BE2C (cell line): ENCODE measurements around the gene C1orf159.

ENCODE experiments used
- DNase-seq: peaks from one replicate; pipeline ENCODE4 v3.0.0-alpha.2; 2020
- H3K27me3 ChIP-seq: fragments of 250-450 bp; sonication (Bioruptor Pico); 2 replicates; pipeline ENCODE4 v1.5.1; 2020; ENCODE audit warnings: mild to moderate bottlenecking
- H3K36me3 ChIP-seq: fragments of 250-450 bp; sonication (Bioruptor Pico); 2 replicates; pipeline ENCODE4 v1.5.1; 2020; ENCODE audit warnings: mild to moderate bottlenecking
- H3K4me1 ChIP-seq: fragments of 250-450 bp; sonication (Bioruptor Pico); 2 replicates; pipeline ENCODE4 v1.5.1; 2020
- H3K4me3 ChIP-seq: 2 replicates; pipeline ENCODE4 v1.5.1; 2011; ENCODE audit warnings: low read depth, low read length
- H3K9me3 ChIP-seq: fragments of 250-450 bp; sonication (Bioruptor Pico); 2 replicates; pipeline ENCODE4 v1.5.1; 2020
- CTCF ChIP-seq: IDR thresholded peaks from 2 replicates; pipeline ENCODE4 v1.5.1; 2012; ENCODE audit warnings: mild to moderate bottlenecking, low read depth, low read length

C1orf159 gene

GRCh38 chr1:1053022-1053421 lies 62.9 kb downstream of the C1orf159 start:
- Histone ChIP-seq H3K9me3 (no peaks in the 10 kb centered on the region), H3K27me3 (peaks cover 9% of the 10 kb centered on the region), H3K4me3 (no peak overlapping the region), H3K4me1 (peaks cover 6% of the 10 kb centered on the region), H3K36me3 (no peaks in the 10 kb centered on the region)
- TF ChIP-seq CTCF = no peak
- no peak for DNase-seq

- Histone ChIP-seq H3K36me3 (no peaks in the 10 kb centered on the region), H3K27me3 (peaks cover 5% of the 10 kb centered on the region; the same call in 1 of the 2 replicates), H3K4me1 (peaks cover 6% of the 10 kb centered on the region), H3K9me3 (no peaks in the 10 kb centered on the region), H3K4me3 (no peak overlapping the region)
- no peak for TF ChIP-seq CTCF
- no peak for DNase-seq
These were observed 63.7 kb downstream of the C1orf159 start for GRCh38 chr1:1052003-1052840.

- peaks cover 6% of the 10 kb centered on the region for H3K4me1 ChIP-seq
- H3K4me3 ChIP-seq = no peak overlapping the region
- no peak for DNase-seq
- H3K27me3 ChIP-seq = no peaks in the 10 kb centered on the region
- no peak for TF ChIP-seq CTCF
- no peaks in the 10 kb centered on the region for H3K9me3 ChIP-seq
- H3K36me3 ChIP-seq = no peaks in the 10 kb centered on the region
These were observed 64.6 kb downstream of the C1orf159 start for GRCh38 chr1:1051127-1051810.

- TF ChIP-seq CTCF = no peak
- H3K4me1 ChIP-seq = peaks cover 6% of the 10 kb centered on the region
- H3K9me3 ChIP-seq = no peaks in the 10 kb centered on the region
- H3K36me3 ChIP-seq = no peaks in the 10 kb centered on the region
- no peak overlapping the region for H3K4me3 ChIP-seq
- no peaks in the 10 kb centered on the region for H3K27me3 ChIP-seq
- peak; percentile 77 for DNase-seq
These were observed 65.3 kb downstream of the C1orf159 start for GRCh38 chr1:1050577-1051052.

DNA sequence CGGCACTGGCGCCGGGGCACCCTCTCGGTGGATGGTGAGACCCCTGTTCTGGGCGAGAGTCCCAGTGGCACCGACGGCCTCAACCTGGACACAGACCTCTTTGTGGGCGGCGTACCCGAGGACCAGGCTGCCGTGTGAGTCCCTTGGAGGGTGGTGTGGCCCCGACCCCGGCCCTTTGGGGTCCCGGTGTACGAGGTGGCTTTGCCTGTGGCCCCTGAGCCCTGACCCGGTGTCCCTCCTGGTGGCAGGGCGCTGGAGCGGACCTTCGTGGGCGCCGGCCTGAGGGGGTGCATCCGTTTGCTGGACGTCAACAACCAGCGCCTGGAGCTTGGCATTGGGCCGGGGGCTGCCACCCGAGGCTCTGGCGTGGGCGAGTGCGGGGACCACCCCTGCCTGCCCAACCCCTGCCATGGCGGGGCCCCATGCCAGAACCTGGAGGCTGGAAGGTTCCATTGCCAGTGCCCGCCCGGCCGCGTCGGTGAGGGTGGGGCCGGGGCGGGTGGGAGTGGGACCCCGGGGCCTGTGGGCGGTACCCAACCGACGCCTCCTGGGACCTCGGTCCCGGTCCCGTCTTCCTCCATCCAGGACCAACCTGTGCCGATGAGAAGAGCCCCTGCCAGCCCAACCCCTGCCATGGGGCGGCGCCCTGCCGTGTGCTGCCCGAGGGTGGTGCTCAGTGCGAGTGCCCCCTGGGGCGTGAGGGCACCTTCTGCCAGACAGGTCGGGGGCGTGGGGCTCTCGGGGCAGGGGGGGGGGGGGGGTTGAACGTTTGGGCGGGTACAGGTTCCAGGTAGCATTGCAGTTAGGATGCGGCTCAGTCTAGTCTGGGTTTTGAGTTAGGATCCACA lies 66.3 kb downstream of the C1orf159 start:
- H3K36me3 ChIP-seq = no peaks in the 10 kb centered on the region
- DNase-seq = no peak
- no peaks in the 10 kb centered on the region for H3K27me3 ChIP-seq
- no peak overlapping the region for H3K4me3 ChIP-seq
- H3K4me1 ChIP-seq = peaks cover 6% of the 10 kb centered on the region
- no peak for TF ChIP-seq CTCF
- H3K9me3 ChIP-seq = no peaks in the 10 kb centered on the region
